Limb (tissue), 2 donors: ENCODE results near the gene ATRAID.

ENCODE experiments used
- DNase-seq, 2 donors: peaks; one replicate each; pipeline ENCODE4 v3.0.0-alpha.2; 2016; ENCODE audit errors: extremely low spot score in 2 of 2

The ATRAID gene

GRCh38 chr2:27249891-27250651, 38.2 kb downstream of the ATRAID start:
- DNase-seq: peak in 1 of 2 donors; percentile 58

GRCh38 chr2:27250652-27251379, 39.0 kb downstream of the ATRAID start:
- DNase-seq: no peak

- no peak for DNase-seq
These were observed 39.9 kb downstream of the ATRAID start for GRCh38 chr2:27251766-27252165.

- no peak for DNase-seq
These were observed 43.3 kb downstream of the ATRAID start for GRCh38 chr2:27255187-27255586.

GRCh38 chr2:27255660-27256059, 43.8 kb downstream of the ATRAID start:
- DNase-seq: no peak

GRCh38 chr2:27256855-27257454, 45.1 kb downstream of the ATRAID start:
- DNase-seq: no peak

GRCh38 chr2:27258051-27258450, 46.2 kb downstream of the ATRAID start:
- DNase-seq: no peak

- no peak for DNase-seq
These were observed 49.5 kb downstream of the ATRAID start for GRCh38 chr2:27261241-27261925.

GRCh38 chr2:27261926-27262298, 50.1 kb downstream of the ATRAID start:
- DNase-seq: no peak

- DNase-seq: peak; percentile 25 to 78
These were observed 50.8 kb downstream of the ATRAID start, which contains the start of gene SLC30A3 for GRCh38 chr2:27262379-27263286. Gene SLC30A3 (minus strand): TSS chr2:27263047. CDS start chr2:27262906, 141 bp downstream.

- DNase-seq: no peak
These were observed 51.7 kb downstream of the ATRAID start for GRCh38 chr2:27263287-27264252.

GRCh38 chr2:27264253-27264752, 52.5 kb downstream of the ATRAID start:
- no peak for DNase-seq

GRCh38 chr2:27264753-27265535, 53.1 kb downstream of the ATRAID start:
- peak; percentile 48 to 79 for DNase-seq

- DNase-seq: no peak
These were observed 53.7 kb downstream of the ATRAID start for GRCh38 chr2:27265536-27265870.
